ENCODE measurements around the gene GNG2.

GNG2 gene

DNA sequence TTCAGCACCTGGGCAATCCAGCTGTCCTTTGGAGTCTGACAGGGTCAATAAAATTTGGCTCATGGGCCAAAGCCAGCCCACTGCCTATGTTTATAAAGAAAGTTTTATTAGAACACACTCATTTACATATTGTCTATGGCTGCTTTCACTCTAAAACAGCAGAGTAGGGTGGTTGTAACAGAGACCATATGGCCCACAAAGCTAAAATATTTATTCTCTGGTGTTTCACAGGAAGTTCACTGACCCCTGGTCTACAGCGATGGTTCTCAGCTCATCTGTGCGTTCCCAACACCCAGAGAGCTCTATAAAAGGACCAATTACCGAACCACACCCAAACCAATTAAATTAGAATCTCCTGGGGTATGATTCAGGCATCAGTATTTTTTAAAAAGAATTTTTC is 91.2 kb downstream of the GNG2 start:
- no peak for DNase-seq

DNA sequence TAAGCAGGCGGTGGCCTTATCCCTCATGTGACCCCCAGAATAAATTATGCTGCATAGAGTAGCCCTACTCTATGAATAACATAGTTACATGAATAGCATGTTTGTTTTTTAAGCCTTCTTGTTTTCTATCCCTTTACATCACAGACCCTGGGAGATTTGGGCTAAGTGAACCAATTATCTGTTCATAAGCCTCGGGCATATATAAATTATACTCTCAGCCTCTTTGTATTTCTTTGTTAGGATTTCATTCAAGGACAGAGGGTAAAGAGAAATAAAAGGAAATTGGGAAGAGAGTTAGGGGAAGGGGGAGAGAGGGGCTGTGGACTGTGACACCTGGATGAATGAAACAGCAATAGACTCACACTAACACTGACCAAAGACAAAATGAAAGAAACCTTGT is 93.6 kb downstream of the GNG2 start:
- no peak for DNase-seq

DNA sequence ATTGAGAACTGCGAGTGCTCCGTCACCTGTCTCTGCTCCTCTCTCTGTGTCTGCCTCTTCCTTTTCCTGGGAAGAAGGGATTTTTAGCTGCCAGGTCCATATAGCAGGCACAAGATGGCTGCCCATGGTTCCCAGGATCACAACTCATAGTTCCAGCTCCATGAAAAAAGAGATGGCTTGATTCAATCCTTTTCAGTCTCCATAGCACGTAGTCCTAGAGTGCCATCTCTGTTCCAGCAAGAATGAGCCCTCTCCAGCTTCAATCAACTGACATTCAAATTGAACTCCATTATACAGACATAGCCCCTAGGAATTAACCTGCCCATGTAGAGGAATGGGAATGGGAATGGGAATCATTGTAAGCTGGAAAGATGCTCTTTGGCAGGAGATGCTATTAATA is 94.2 kb downstream of the GNG2 start:
- no peak for DNase-seq

DNA sequence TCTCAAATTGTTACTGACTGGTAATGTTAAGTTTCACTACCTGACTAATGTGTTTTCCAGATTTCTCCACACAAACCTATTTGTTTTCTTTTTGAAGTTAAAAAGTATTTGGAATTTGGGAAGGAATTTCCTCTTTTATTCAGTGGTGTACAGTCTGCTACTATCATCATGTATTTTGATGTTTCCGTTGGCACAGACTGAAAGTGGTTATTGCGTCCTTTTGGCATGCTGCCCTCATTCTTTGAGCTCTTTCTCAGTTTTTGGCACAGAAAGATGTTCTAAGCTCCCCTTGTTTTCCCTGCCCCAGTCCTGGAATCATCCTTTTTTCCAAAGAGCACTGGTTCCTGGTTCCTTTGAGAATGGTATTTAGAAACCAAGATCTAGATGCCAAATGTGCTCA is 97.5 kb downstream of the GNG2 start:
- DNase-seq = no peak

DNA sequence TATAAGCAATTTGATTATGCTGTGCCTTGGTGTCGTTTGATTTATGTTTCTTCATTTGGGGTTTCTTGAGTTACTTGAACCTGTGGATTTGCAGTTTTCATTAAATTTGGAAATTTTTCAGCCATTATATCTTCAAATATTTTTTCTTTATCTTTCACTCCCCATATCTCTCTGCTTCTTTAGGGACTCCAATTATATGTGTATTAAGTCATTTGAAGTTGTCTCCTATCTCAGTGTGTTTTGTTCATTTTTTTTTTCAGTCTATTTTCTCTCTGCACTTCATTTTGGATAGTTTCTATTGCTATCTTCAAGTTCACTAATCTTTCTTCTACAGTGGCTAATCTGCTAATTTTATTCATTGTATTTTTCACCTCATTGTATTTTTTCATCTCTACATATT is 99.5 kb downstream of the GNG2 start:
- no peak for DNase-seq

DNA sequence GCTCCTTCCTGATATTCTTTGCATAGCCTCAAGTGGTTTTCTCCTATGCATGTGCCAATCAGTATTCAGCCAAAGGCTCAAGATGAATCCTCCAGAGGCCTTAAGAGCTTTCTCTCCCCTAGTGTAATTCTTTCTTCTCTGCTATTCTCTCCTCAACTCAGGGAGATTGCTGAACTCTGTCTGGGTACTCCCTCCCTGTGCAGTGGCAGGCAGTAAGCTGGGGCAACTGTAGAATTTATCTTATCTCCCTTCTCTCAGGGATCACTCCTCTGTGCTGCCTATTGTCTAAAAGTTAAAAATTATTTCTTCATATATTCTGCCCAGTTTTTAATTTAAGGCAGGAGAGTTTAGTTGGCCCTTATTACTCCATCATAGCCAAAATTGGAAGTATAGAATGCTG is 100.5 kb downstream of the GNG2 start:
- peak; percentile 53 for DNase-seq

DNA sequence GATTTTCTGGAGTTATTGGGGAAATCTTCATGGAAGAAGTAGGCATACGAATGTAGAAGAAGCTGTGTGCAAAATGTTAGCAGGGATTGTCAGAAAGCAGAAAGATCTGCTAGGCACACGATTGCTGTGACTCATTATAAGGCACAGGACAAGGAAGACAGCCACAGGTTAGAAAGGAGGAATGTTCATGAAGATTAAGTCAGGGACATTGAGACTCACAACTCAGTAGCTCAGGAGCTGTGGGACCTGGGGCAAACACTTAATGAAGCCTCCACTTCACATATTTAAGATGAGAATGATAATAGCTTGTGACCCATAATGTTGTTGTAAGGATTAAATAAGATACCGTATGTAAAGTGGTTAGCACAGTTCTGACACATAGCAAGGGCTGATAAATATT is 102.3 kb downstream of the GNG2 start:
- no peak for DNase-seq

DNA sequence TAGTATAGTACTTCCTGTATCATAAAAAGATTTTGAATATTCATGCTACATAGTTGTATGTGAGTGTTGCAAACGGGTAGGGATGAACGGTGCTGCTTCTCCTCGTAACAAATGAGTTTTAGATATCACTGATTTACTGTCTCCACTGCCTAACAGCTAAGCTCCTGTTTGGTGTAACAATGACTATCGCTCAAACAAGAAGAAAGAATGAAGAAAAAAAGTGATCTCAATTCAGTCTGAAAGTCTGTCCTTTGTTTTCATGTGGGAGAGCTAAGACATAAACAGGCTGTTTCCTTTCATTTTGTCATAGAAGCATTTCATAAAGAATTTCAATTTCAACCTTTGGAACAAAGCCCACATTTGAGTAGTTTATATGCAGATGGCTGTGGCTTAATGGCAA is 102.9 kb downstream of the GNG2 start:
- peak; percentile 19 for DNase-seq

DNA sequence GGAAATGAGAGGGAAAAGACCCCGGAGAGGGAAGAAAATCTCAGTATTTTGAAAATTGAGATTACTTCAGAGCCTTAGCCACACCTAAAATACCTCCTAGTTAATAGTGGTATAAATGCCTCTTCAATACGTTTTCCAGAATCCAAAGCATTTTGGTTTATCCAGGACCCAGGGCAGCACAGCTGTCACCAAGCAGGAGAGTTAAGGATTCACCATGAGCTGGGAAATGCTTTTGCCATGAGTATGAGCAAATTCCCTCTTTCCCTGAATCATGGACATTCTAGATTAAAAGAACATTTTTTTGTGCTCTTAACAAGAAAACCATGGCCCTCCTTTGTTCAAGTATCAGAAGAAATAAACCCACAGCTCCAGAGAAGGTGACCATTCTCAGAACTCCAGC is 107.1 kb downstream of the GNG2 start:
- DNase-seq = no peak

DNA sequence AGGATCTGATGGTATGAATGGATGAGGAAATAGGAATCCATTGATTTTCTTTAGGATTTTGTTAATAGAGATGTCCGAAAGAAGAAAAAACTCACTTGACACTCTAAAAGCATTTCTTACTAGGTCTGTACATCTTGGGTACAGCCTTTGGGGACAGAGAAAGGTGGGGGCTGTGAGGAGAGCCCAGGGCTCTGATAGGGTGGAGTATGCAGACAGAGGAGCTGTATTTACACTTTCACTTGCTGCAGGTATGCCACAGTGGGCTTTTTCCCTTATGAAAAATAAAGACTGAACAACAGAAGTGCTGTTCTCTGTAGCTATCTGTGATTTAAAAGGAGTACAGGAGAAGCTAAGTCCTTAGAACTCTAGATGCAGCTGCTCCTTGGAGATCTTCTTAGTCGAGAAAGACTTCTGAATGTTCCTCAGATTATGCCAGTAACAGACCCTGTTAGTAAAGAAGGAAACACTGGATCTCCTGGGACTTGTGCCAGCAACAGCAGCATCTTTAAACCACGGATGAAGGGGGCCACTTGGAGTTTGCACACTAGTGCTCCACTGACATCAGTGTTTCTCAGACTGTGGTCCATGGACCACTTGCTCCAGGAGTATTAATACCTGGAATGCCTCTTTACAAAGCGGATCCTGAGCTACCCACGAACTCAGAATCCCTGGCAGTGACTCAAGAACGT is 109.6 kb downstream of the GNG2 start:
- DNase-seq = no peak

DNA sequence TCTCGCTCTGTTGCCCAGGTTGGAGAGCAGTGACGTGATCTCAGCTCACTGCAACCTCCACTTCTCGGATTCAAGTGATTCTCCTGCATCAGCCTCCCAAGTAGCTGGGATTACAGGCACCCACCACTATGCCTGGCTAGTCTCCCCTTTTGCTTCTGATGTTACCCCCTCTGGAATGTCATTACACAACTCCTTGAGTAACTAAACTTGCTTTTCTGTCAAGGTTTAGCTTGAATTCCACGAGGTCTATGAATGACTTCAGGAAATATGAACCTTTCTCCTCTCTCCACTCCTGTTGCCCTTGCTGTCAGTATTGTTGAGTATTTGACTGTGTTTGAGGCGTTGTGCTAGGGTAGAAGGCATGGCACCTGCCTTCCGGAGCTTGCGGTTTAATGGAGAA is 112.2 kb downstream of the GNG2 start:
- DNase-seq = no peak

DNA sequence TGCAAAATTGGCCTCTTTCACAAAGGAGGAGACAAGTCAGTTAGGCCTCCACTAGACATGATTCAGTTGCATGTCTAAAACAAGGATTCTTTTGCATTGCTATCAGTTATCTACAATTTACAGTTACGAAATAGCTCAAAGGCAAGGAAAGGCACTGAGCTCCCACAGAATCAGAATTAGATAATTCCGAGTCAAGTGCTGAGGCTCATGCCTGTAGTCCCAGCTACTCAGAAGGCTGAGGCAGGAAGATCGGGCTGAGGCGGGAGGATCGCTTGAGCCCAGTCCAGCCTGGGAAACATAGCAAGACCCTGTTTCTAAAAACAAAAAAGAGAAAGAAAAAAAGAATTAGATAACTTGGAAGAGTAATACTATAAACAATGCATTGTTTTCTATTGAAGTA is 116.7 kb downstream of the GNG2 start:
- DNase-seq = peak; percentile 11

DNA sequence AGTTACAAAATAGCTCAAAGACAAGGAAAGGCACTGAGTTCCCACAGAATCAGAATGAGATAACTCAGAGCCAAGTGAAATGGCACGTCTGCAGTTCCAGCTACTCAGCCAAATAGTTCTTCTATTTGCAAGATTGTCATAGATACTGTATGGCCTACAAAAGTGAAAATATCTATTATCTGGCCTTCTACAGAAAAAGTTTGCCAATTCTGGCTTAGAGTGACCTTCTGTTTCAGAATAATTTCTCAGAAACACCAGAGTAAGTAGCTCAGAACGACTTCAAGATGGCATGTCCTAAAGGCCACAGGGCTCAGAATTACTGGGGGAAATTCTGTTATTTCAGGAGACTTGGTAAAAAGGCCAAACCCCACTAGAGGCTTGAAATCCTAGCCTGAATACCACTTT is 118.3 kb downstream of the GNG2 start:
- peak; percentile 53 for DNase-seq

DNA sequence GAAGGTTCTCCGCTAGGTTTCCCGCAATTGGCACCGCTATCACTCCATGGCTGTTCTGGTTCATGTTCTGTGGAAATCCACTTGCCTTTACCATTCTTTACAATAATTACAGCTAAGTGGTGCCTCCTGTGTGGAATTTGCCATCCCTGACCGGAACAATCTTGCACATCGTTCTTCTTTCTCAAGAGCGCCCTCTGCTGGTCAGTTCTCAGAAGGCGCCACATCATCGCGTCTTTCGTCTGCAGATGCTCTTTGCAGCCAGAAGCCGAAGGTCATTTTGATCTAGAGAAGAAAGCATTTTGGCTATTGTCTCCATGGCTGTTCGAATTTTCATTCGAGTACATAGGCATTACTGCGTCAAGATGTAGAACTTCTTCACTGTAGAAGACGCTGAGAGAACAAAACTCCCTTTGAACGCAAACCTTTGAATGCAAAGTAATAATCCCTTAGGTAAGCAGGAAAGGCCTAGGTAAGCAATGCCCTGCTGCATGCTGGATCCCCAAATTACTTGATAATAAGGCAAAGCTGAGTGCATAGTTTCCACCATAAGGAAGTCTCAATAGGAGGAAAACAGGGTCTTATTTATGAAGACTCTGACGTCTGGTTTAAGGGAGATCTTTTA is 118.8 kb downstream of the GNG2 start:
- peak; percentile 90 for DNase-seq

DNA sequence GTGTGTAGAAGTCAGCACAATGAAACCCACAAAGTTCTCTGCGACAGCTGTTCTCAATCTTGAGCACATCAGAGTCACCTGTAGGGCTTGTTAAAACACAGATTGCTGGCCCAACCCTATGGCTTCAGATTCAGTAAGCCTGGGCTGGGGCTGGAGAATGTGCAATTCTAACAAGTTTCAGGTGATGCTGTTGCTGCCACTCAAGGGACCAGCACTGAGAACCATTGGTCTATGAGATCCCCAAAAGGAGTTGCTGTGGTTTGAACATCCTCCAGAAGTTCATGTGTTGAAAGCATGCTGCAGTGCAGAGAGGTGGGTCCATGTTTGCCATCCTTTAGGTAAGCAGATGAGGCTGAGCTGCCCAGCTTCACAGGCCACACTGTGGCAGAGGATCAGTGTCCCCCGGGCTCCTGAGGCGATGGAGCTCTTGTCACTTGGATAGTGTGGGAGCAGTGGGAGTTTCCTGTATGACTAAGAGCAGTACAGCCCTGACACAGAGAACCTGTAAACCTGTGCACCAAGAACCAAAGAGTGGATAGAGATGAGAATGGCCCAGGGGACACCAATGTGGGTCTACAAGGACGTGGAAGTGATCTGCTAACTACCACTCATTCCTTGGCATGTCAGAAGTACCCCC is 120.9 kb downstream of the GNG2 start:
- DNase-seq = no peak

DNA sequence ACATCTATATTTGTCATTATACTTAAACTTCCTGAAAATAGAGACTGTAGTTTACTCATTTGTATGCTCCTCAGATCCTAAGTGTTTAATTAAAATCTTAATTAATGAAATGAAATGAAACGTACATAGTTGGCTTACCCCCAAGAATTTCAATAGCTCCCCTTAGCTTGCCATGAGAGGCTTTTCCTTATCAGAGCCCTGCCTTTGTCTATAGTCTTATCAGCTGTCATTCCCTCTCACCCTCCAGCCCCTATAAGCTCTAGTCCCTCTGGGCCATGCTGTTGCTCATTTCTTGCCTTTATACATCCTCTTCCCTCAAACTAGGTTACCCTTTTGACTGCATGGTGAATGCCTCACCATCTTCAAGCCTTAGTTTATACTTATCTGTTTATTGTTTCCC is 127.8 kb downstream of the GNG2 start:
- DNase-seq = peak; percentile 70

DNA sequence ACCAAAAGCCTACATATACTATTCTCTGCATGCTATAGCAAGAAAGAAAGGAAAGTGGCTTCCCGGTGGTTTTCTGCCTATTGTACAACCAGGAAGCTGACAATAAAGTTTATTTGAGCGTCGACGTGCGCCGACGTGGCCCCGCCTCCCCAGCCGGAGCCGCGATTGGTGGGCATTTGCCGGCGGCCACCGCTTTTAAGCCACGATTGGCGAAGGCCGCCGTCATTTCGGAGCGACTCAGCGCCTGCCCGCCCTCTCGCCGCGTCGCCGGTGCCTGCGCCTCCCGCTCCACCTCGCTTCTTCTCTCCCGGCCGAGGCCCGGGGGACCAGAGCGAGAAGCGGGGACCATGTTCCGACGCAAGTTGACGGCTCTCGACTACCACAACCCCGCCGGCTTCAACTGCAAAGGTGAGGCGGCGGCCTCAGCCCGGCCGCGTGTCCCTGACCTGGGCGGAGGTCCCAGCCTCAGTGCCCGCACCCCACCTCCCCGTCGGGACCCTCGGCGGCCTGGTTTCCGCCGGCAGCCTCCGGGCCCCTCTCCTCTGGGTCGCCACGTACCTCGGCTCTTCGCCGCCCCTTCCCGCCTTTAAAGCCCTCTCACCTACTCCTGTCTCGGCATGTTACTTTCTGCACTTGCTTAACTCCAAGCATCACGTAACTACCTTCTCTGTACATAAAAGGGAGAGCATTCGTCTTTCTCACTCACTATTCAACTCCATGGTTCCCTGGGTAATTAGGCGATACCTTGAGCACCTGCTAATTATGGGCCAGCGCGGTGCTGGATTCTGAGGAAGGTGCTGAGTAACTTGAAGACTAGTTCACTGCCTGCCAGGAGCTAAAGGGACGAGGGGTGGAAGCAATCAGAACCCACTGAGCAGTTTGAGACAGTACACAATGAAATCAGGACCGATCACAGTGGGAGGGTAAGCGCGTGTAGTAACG is 129.2 kb downstream of the GNG2 start, which contains the start of gene RTRAF:
Gene RTRAF (plus strand): TSS at position 254 of the 942 bp plus-strand sequence. CDS start 94 bp downstream, at position 348.
- DNase-seq = peak; percentile 96

DNA sequence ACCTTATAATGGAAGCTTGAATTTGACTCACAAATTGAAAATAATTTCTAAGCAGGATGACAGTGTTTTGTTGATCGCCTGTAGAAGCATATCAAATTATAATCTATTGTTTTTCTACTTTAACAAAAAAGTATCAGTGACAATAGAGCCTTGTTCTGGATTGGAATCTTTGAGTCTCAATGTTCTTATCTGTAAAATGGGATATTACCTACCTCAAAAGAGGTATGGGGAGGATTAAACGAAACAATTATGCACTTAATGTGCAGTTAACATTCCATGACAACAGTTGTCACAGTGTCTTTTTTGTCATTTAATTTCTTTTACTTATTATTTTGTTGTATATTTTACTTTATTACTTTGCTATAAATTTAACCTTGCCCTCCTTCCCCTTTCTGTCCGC is 130.1 kb downstream of the GNG2 start:
- no peak for DNase-seq

DNA sequence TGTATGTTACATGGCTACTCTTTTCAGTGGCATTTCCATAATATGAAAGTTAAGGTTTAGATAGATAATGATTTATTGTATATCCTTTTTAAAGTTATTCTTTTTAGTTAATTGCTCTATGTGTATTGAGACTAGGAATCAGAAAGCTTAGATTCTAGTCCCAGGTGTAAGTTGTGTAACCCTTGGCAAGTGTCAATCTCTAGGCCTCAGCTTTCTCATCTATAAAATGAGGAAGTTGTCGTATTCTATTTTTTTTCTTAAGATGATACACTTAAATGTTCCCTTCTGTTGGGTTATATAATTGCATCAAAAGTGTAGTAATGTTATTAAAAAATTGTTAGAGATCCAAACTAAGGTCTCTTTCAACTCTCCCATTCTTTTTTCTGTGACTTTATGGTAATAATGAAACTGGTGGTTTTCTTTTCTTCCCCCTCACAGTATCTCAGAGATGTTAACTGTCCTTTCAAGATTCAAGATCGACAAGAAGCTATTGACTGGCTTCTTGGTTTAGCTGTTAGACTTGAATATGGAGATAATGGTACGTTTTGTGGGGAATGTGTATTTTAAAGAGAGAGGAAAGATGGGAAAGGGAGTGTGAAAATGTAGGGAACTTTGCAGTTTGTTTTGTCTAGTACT is 133.0 kb downstream of the GNG2 start:
- peak; percentile 70 for DNase-seq

DNA sequence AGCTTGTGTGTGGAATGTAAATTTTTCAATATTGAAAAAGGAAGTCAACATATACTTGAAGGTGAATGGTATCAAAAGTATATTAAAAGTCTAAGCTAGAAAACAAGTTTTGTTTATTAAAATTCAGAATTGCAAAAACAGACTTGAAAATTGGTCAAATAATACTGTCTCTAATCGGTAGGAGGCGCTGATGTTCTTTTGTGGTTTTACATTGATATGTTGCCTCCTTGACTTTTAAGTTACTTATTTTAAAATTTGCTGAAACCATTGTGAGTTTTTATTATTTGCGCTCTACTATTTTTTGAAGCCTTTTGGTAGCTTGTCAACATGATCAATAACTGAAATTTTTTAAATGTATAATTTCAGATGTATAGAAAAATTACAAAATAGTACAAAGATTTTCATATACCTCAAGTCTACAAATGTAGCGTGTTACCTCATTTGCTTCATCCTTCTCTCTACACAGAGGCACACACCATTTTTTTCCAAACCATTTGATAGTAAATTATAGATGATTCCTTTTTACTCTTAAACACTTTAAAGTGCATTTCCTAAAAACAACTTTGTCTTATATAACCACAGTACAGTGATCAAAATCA is 135.8 kb downstream of the GNG2 start:
- peak; percentile 72 for DNase-seq

DNA sequence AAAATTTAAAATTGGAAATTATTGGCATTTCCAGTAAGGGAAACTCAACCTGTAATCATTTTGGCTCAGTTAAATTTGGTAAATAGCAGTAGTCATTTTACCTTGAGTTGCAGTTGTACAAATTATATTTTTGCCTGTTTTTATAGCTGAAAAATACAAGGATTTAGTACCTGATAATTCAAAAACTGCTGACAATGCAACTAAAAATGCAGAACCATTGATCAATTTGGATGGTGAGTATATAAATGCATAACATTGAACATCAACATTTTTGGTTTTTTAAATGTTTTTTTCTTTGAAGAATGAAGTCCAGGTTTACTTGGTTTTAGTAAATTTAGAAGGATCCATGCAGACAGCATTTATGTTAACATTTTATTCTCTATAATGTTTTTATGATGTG is 137.9 kb downstream of the GNG2 start:
- no peak for DNase-seq

DNA sequence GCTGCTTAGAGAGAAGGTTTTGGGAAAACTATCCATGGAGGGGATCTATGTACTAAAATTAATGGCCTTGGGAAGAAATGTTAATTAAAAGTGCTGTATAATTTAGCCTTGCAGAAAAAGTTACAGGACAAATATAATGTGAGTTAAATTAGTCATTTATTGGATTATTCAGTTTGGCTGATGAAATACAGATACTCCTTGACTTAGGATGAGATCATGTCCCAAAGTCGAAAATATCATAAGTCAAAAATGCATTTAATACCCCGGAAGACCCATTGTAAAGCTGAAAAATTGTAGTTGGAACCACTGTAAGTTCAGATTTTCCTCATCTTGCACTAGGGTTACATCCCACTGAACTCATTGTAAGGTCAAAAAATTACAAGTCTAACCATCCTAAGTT is 138.7 kb downstream of the GNG2 start:
- DNase-seq = no peak
